GM12892 (cell line): ENCODE data around the gene LHX3.

Experiments
- DNase-seq: peaks from one replicate; pipeline ENCODE4 v3.0.0; 2011; ENCODE audit not compliant: insufficient read length
- FAIRE-seq: peaks from 2 replicates; lab custom pipeline; 2011; peaks lifted over from hg19 to GRCh38; lab: Jason Lieb, UNC
- POLR2A ChIP-seq: IDR thresholded peaks from 2 replicates; pipeline ENCODE4 v1.6.1; 2011; ENCODE audit warnings: low read depth, low read length, control low read depth
- POLR2AphosphoS5 ChIP-seq: IDR thresholded peaks from 2 replicates; pipeline ENCODE4 v1.6.1; 2011; ENCODE audit warnings: low read depth, low read length, control low read depth
- TAF1 ChIP-seq: IDR thresholded peaks from 2 replicates; pipeline ENCODE4 v1.6.1; 2011; ENCODE audit warnings: low read depth, mild to moderate bottlenecking, control low read depth, low read length, borderline replicate concordance

LHX3 gene

GRCh38 chr9:136185596-136186366, 19.1 kb downstream of the LHX3 start:
- DNase-seq (no peak), FAIRE-seq (no peak)
- no peak for TF ChIP-seq TAF1
- TF ChIP-seq POLR2A: no peak
- TF ChIP-seq POLR2AphosphoS5: no peak

DNA sequence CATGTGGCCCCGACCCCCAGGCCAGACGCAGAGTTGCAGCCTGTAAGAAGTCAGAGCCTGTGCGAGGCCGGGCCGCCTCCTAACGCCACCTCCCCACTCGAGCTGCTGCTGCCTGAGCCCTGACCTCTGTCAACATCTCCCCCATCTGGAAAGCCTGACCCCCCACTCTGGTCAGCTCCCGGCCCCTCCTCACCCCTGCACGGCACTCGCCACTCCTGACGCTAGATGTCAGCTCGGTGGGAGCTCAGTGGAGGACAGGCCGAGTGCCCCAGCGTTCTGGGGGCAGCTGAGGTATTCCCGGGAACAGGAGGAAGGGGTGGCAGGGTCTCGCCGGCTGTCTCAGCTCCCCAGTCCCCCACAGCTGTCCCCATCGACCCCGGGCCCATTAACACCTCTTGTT, 19.9 kb downstream of the LHX3 start:
- FAIRE-seq (no peak), DNase-seq (no peak)
- no peak for TF ChIP-seq POLR2A
- TF ChIP-seq TAF1: no peak
- no peak for TF ChIP-seq POLR2AphosphoS5

DNA sequence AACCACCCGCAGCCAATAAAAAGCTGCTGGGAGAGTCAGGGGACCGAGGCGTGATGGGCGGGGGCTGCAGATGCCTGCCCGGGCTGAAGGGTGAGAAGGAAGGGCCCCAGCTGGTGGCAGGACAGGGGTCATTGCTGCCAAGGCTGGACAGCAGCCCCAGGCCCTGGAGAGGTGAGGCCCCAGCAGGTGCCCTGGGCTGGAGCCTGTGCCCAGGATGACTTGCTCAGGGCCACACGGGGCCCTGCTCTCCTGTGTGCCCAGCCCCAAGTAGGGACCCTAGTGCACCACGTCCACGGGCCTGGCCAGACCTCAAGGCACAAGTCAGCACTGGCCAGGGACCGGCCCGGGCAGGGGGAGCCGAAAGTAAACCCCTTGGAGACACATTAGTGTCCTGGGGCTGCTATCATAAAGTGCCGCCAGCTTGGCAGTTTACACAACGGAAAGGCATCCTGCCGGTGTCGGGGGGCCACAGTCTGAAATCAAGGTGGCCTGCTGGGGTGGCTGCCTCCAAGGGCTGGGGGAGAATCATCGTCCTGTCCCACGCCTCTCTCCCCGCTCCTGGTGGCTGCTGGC, 22.0 kb downstream of the LHX3 start:
- TF ChIP-seq POLR2AphosphoS5 (no peak), POLR2A (no peak), TAF1 (no peak)
- no peak for DNase-seq
- no peak for FAIRE-seq

DNA sequence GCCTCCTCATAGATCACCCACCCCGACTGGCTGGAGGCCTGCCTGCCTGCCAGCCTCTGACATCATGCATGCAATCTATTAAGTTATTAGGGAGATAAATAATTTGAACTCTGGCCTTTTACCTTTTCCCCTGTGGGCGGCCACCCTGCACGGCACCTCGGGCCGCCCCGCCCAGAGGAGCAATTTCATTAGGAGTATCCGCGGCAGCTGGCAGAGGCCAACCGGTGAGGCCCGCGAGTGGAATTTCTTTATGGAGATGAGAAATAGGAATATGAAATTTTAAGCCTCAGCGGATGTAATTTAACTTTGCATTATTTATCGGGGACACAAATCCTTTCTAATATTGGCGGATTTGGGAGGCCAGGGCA, 22.5 kb downstream of the LHX3 start:
- FAIRE-seq: no peak
- TF ChIP-seq POLR2AphosphoS5: no peak
- TF ChIP-seq TAF1: no peak
- TF ChIP-seq POLR2A: no peak
- DNase-seq: no peak

DNA sequence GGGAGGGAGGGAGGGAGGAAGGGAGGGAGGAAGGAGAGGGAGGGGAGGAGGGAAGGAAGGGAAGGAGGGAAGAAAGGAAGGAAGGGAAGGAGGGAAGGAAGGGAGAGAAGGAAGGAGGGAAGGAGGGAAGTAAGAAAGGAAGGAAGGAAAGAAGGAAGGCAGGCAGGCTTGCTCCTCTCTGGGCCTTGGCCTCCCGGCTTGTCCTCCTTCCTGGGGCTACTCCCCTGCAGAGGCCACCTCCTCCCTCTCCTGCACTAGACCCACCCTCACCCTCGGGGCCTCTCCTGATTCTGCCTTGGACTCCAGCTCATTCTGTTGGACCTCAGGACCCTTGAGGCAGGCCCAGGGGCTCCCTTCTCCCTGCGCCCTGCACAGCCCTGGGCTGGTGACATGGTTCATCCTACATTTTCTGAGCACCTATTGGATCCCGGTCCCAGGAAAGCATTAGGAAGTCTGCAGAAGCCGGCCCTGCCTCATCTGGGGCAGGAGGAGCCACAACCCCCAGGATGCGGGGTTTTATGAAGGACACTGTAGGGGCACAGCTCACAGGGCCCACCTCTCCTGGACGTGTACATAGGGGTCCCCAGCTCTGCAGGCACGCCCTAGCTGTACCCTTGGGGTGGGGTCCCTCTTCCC, 23.0 kb downstream of the LHX3 start:
- no peak for DNase-seq
- no peak for FAIRE-seq
- TF ChIP-seq POLR2AphosphoS5 (no peak), TAF1 (no peak), POLR2A (no peak)

DNA sequence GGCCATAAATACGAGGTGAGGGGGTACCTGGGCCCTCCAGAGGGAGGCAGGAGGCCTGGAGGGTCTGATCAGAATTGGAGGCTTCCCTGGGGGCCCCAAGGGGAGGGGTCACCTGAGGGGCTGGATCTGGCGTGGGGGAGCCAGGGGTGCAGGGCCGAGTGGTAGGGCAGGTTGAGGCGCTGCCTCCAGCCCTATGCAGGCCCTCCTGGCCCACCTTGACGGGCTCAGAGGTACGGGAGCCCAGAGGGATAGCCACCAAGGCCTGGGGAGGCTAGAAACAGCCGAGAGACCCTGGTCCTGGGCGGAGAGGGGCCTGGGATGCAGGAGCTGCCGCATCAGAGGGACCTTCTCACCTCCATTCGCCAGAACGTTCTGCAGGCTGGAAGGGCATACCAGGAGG, 24.3 kb downstream of the LHX3 start:
- DNase-seq: no peak
- TF ChIP-seq POLR2A (no peak), TAF1 (no peak), POLR2AphosphoS5 (no peak)
- FAIRE-seq: no peak

DNA sequence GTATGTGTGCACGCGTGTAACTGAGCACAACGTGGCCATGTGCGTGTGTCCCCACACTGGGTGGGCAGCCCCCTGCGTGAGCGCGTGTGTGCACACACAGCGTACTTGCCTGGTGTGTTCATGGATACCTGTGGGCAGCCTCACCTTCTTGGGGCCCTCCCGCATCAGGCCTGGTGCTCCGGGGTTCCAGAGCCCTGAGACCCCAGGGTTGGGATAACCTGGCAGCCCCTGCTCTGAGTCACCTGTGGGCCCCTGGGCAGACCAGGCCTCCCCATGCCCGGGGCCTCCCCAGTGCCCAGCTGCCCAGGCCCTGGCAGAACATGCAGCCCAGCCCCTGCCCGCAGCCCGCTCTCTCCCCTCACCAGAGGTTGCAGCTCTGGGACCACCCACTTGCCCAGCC, 25.2 kb downstream of the LHX3 start:
- TF ChIP-seq POLR2AphosphoS5 (no peak), POLR2A (no peak), TAF1 (no peak)
- FAIRE-seq: no peak
- no peak for DNase-seq

GRCh38 chr9:136179101-136179616, 25.8 kb downstream of the LHX3 start:
- TF ChIP-seq POLR2AphosphoS5: no peak
- TF ChIP-seq POLR2A: no peak
- no peak for TF ChIP-seq TAF1
- FAIRE-seq (no peak), DNase-seq (no peak)

- DNase-seq (no peak), FAIRE-seq (no peak)
- no peak for TF ChIP-seq POLR2A
- no peak for TF ChIP-seq TAF1
- TF ChIP-seq POLR2AphosphoS5: no peak
Measured at GRCh38 chr9:136178773-136179075, 26.2 kb downstream of the LHX3 start.

- DNase-seq (no peak), FAIRE-seq (no peak)
- TF ChIP-seq POLR2A (no peak), TAF1 (no peak), POLR2AphosphoS5 (no peak)
Measured at GRCh38 chr9:136178061-136178772, 26.7 kb downstream of the LHX3 start.

GRCh38 chr9:136177224-136177623, 27.7 kb downstream of the LHX3 start:
- no peak for TF ChIP-seq POLR2A
- no peak for TF ChIP-seq TAF1
- DNase-seq (no peak), FAIRE-seq (no peak)
